Left renal cortex interstitium (tissue), 4 donors: ENCODE results near the gene DOCK1. TPM values are rescaled to one million over a fixed set of nuclear protein-coding genes. Genes with fewer than 3 reads are reported as not detected.

Source experiments
- DNase-seq, 4 donors: peaks; one replicate each; pipeline ENCODE4 v3.0.0-alpha.2; 2013; ENCODE audit warnings: low read depth in 4 of 4, low spot score in 2 of 4, missing footprints in 1 of 4
- polyA plus RNA-seq, 4 donors: library from polyadenylated mRNA; unstranded; fragments of 120-200 nt; gene quantifications; one replicate each; pipeline ENCODE4 v1.2.1, GENCODE V29; 2013; ENCODE audit not compliant: insufficient read length in 4 of 4

DOCK1 gene
- polyA plus RNA-seq, 4 donors = 57.9 to 68.2 (median 64.3) TPM

GRCh38 chr10:127364034-127364433 lies 458.8 kb downstream of the DOCK1 start:
- no peak for DNase-seq

GRCh38 chr10:127368101-127368500 lies 462.9 kb downstream of the DOCK1 start:
- DNase-seq = no peak

GRCh38 chr10:127368929-127369328 lies 463.7 kb downstream of the DOCK1 start:
- no peak for DNase-seq

GRCh38 chr10:127370601-127371000 lies 465.4 kb downstream of the DOCK1 start:
- DNase-seq = no peak

- no peak for DNase-seq
Observed at GRCh38 chr10:127372361-127372760, 467.1 kb downstream of the DOCK1 start.

GRCh38 chr10:127374074-127374680 lies 468.9 kb downstream of the DOCK1 start:
- DNase-seq = no peak

- no peak for DNase-seq
Observed at GRCh38 chr10:127374901-127375300, 469.7 kb downstream of the DOCK1 start.

- DNase-seq = no peak
Observed at GRCh38 chr10:127375461-127375860, 470.2 kb downstream of the DOCK1 start.

- no peak for DNase-seq
Observed at GRCh38 chr10:127376071-127376470, 470.8 kb downstream of the DOCK1 start.

- DNase-seq = no peak
Observed at GRCh38 chr10:127378628-127379027, 473.4 kb downstream of the DOCK1 start.

- no peak for DNase-seq
Observed at GRCh38 chr10:127384532-127384931, 479.3 kb downstream of the DOCK1 start.

GRCh38 chr10:127385066-127385465 lies 479.8 kb downstream of the DOCK1 start:
- no peak for DNase-seq

GRCh38 chr10:127386606-127387327 lies 481.5 kb downstream of the DOCK1 start:
- DNase-seq = no peak

- no peak for DNase-seq
Observed at GRCh38 chr10:127391875-127392274, 486.6 kb downstream of the DOCK1 start.

- peak in 1 of 4 donors; percentile 19 for DNase-seq
Observed at GRCh38 chr10:127392351-127393235, 487.4 kb downstream of the DOCK1 start.

- no peak for DNase-seq
Observed at GRCh38 chr10:127398140-127398970, 493.1 kb downstream of the DOCK1 start.

GRCh38 chr10:127398971-127399365 lies 493.7 kb downstream of the DOCK1 start:
- DNase-seq = no peak

GRCh38 chr10:127399668-127400067 lies 494.4 kb downstream of the DOCK1 start:
- no peak for DNase-seq

- DNase-seq = no peak
Observed at GRCh38 chr10:127400216-127400615, 495.0 kb downstream of the DOCK1 start.

GRCh38 chr10:127402596-127403409 lies 497.6 kb downstream of the DOCK1 start:
- DNase-seq = no peak
